Activated naive CD8-positive, alpha-beta T cell (primary cell): Measurements from ENCODE around the gene MGAT5.

ENCODE experiments used
- H3K27ac Mint-ChIP-seq: one replicate; pipeline ENCODE4 v1.8.0; 2021; ENCODE audit warnings: mixed read lengths
- H3K27me3 Mint-ChIP-seq: one replicate; pipeline ENCODE4 v1.8.0; 2021; ENCODE audit warnings: mixed read lengths
- H3K36me3 Mint-ChIP-seq: one replicate; pipeline ENCODE4 v1.8.0; 2021; ENCODE audit warnings: mixed read lengths
- H3K4me1 Mint-ChIP-seq: one replicate; pipeline ENCODE4 v1.8.0; 2021; ENCODE audit warnings: low read depth, mixed read lengths
- H3K4me3 Mint-ChIP-seq: one replicate; pipeline ENCODE4 v1.8.0; 2021; ENCODE audit warnings: mild to moderate bottlenecking, mixed read lengths
- H3K9me3 Mint-ChIP-seq: one replicate; pipeline ENCODE4 v1.8.0; 2021; ENCODE audit warnings: low read depth, mixed read lengths

Gene MGAT5, protein sequence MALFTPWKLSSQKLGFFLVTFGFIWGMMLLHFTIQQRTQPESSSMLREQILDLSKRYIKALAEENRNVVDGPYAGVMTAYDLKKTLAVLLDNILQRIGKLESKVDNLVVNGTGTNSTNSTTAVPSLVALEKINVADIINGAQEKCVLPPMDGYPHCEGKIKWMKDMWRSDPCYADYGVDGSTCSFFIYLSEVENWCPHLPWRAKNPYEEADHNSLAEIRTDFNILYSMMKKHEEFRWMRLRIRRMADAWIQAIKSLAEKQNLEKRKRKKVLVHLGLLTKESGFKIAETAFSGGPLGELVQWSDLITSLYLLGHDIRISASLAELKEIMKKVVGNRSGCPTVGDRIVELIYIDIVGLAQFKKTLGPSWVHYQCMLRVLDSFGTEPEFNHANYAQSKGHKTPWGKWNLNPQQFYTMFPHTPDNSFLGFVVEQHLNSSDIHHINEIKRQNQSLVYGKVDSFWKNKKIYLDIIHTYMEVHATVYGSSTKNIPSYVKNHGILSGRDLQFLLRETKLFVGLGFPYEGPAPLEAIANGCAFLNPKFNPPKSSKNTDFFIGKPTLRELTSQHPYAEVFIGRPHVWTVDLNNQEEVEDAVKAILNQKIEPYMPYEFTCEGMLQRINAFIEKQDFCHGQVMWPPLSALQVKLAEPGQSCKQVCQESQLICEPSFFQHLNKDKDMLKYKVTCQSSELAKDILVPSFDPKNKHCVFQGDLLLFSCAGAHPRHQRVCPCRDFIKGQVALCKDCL

DNA sequence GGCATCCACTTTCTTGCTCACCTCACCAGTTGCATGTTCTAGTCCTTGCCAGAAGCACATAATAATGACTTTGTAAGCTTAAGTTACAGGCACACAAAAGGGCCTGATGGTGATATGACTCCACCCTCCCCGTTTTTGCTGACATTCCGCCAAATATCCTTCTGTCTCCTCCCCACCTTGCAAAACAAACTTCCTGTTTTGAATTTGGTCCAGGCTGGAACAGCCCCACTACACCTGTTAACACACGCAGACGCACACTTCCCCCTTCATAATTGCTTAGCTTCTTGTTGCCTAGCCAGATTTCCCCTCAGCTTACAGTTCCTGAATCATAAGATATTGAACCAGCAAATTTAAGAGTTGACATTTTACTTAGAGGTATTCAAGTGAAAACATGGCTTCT lies at the start of gene MGAT5:
Gene MGAT5, plus strand, starts transcription at position 269 of the 400 bp plus-strand sequence. CDS start 332 bp downstream, outside the sequence.
- Mint-ChIP-seq H3K27ac (peak within 1 kb of the TSS; percentile 8), H3K27me3 (no peaks in the 10 kb centered on the region), H3K4me1 (peaks cover 93% of the 10 kb centered on the region), H3K4me3 (peak within 1 kb of the TSS; percentile 8), H3K36me3 (peaks cover 17% of the 10 kb centered on the region), H3K9me3 (no peaks in the 10 kb centered on the region)

DNA sequence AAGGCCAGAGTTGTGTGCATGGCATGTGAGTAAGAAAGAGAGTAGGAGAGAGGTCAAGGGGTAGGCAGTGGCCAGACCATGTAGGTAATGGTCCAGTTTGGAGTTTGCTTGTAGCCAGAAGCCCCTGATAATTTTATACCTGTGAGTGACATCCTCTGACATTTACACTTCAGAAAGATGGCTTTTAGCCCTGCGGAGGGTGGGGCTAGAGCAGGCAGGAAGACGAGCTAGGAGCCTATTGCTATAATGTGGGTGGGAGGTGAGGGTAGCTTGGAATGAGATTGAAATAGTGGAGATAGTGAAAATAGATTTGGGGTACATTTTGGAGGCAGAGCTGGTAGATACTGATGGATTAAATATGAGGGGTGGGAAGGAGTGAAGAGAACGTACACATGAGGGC lies 48.8 kb upstream of the MGAT5 start:
- Mint-ChIP-seq H3K27ac (no peak overlapping the region), H3K4me3 (no peak overlapping the region), H3K9me3 (no peaks in the 10 kb centered on the region), H3K4me1 (peaks cover 18% of the 10 kb centered on the region), H3K27me3 (no peaks in the 10 kb centered on the region), H3K36me3 (no peaks in the 10 kb centered on the region)

GRCh38 chr2:134206031-134206430 lies 47.8 kb upstream of the MGAT5 start:
- H3K27ac Mint-ChIP-seq = no peak overlapping the region
- H3K36me3 Mint-ChIP-seq = no peaks in the 10 kb centered on the region
- peaks cover 12% of the 10 kb centered on the region for H3K4me1 Mint-ChIP-seq
- no peaks in the 10 kb centered on the region for H3K27me3 Mint-ChIP-seq
- H3K9me3 Mint-ChIP-seq = no peaks in the 10 kb centered on the region
- no peak overlapping the region for H3K4me3 Mint-ChIP-seq

GRCh38 chr2:134206573-134206972 lies 47.3 kb upstream of the MGAT5 start:
- no peaks in the 10 kb centered on the region for H3K36me3 Mint-ChIP-seq
- peaks cover 9% of the 10 kb centered on the region for H3K4me1 Mint-ChIP-seq
- no peaks in the 10 kb centered on the region for H3K27me3 Mint-ChIP-seq
- no peak overlapping the region for H3K27ac Mint-ChIP-seq
- no peak overlapping the region for H3K4me3 Mint-ChIP-seq
- no peaks in the 10 kb centered on the region for H3K9me3 Mint-ChIP-seq

GRCh38 chr2:134207589-134208209 lies 46.2 kb upstream of the MGAT5 start:
- H3K27me3 Mint-ChIP-seq = no peaks in the 10 kb centered on the region
- H3K4me3 Mint-ChIP-seq = no peak overlapping the region
- H3K4me1 Mint-ChIP-seq = peaks cover under 1% of the 10 kb centered on the region
- no peaks in the 10 kb centered on the region for H3K9me3 Mint-ChIP-seq
- peak overlapping the region; percentile 38 for H3K27ac Mint-ChIP-seq
- H3K36me3 Mint-ChIP-seq = no peaks in the 10 kb centered on the region

DNA sequence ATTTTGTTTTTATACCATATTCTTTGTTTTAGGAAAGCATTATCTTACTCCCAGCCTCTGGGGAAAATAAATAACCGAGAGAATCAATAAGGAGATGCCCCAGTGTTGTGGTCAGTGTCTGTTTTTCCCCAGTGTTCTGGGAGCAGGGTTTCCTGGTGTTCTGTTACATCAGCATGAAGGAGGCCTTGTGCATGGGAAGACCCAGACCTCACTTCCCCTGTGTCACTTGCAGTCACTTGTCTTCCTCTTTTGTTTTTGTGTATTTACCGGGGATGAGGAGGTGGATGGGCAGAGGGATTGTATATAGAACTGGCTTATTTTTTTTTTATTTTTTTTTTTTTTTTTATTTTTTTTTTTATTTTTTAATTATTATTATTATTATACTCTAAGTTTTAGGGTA lies 45.0 kb upstream of the MGAT5 start:
- Mint-ChIP-seq H3K4me3 (no peak overlapping the region), H3K4me1 (no peaks in the 10 kb centered on the region), H3K27ac (no peak overlapping the region), H3K27me3 (no peaks in the 10 kb centered on the region), H3K36me3 (no peaks in the 10 kb centered on the region), H3K9me3 (no peaks in the 10 kb centered on the region)

- Mint-ChIP-seq H3K4me1 (peaks cover 22% of the 10 kb centered on the region), H3K27me3 (no peaks in the 10 kb centered on the region), H3K9me3 (no peaks in the 10 kb centered on the region), H3K36me3 (no peaks in the 10 kb centered on the region), H3K4me3 (no peak overlapping the region), H3K27ac (no peak overlapping the region)
Measured at GRCh38 chr2:134212746-134213145, 41.1 kb upstream of the MGAT5 start.

DNA sequence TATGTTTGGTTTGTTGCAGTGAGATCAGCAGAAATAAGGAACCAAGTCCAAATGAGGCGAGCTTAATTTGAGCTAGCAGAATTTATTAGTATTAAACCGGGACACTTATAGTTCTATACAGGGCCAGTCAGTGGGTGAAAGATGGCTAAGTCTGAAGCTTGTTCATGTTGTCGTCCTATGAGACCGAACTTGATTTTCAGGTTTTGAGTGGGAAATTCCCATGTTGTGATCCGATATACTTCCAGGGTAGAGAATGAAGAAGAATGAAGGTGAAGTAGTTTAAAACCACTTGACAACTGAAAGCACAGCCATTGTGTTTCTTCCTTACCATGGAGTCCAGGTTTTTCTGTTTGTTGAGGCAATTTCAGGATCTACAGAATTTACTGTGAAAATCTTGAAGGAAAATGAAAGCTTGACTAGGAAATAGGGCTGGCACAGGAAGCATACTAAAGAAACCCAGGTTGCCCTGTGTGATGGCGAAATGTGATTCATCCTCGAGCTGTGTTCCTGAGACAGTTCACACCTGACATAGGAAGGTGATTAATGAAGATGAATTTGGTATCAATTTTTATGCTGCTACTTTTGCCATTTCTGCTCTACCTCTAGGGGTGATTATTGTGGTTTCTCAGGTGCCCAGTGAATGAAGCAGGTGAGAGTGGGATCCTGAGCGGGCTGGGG lies 37.6 kb upstream of the MGAT5 start:
- peak overlapping the region; percentile 61 for H3K4me3 Mint-ChIP-seq
- no peaks in the 10 kb centered on the region for H3K27me3 Mint-ChIP-seq
- H3K9me3 Mint-ChIP-seq = no peaks in the 10 kb centered on the region
- no peaks in the 10 kb centered on the region for H3K36me3 Mint-ChIP-seq
- H3K4me1 Mint-ChIP-seq = peaks cover 58% of the 10 kb centered on the region
- peak overlapping the region; percentile 97 for H3K27ac Mint-ChIP-seq

GRCh38 chr2:134217351-134217750 lies 36.5 kb upstream of the MGAT5 start:
- Mint-ChIP-seq H3K27me3 (no peaks in the 10 kb centered on the region), H3K4me1 (peaks cover 60% of the 10 kb centered on the region), H3K36me3 (no peaks in the 10 kb centered on the region), H3K4me3 (peak overlapping the region; percentile 61), H3K27ac (peak overlapping the region; percentile 97), H3K9me3 (no peaks in the 10 kb centered on the region)

GRCh38 chr2:134217924-134218323 lies 35.9 kb upstream of the MGAT5 start:
- H3K27me3 Mint-ChIP-seq = no peaks in the 10 kb centered on the region
- H3K27ac Mint-ChIP-seq = peak overlapping the region; percentile 97
- H3K4me3 Mint-ChIP-seq = peak overlapping the region; percentile 61
- peaks cover 60% of the 10 kb centered on the region for H3K4me1 Mint-ChIP-seq
- no peaks in the 10 kb centered on the region for H3K36me3 Mint-ChIP-seq
- H3K9me3 Mint-ChIP-seq = no peaks in the 10 kb centered on the region

- H3K4me1 Mint-ChIP-seq = peaks cover 63% of the 10 kb centered on the region
- H3K4me3 Mint-ChIP-seq = peak overlapping the region; percentile 61
- no peaks in the 10 kb centered on the region for H3K36me3 Mint-ChIP-seq
- H3K27me3 Mint-ChIP-seq = no peaks in the 10 kb centered on the region
- H3K9me3 Mint-ChIP-seq = no peaks in the 10 kb centered on the region
- H3K27ac Mint-ChIP-seq = peak overlapping the region; percentile 97
Measured at GRCh38 chr2:134218414-134218813, 35.5 kb upstream of the MGAT5 start.

- Mint-ChIP-seq H3K27me3 (no peaks in the 10 kb centered on the region), H3K36me3 (no peaks in the 10 kb centered on the region), H3K9me3 (no peaks in the 10 kb centered on the region), H3K27ac (peak overlapping the region; percentile 97), H3K4me1 (peaks cover 69% of the 10 kb centered on the region), H3K4me3 (peak overlapping the region; percentile 61)
Measured at GRCh38 chr2:134218930-134219658, 34.8 kb upstream of the MGAT5 start.

- peak overlapping the region; percentile 97 for H3K27ac Mint-ChIP-seq
- H3K4me1 Mint-ChIP-seq = peaks cover 75% of the 10 kb centered on the region
- no peaks in the 10 kb centered on the region for H3K27me3 Mint-ChIP-seq
- no peaks in the 10 kb centered on the region for H3K9me3 Mint-ChIP-seq
- no peaks in the 10 kb centered on the region for H3K36me3 Mint-ChIP-seq
- H3K4me3 Mint-ChIP-seq = peak overlapping the region; percentile 31
Measured at GRCh38 chr2:134220344-134220974, 33.4 kb upstream of the MGAT5 start.

- Mint-ChIP-seq H3K4me1 (peaks cover 68% of the 10 kb centered on the region), H3K27ac (peak overlapping the region; percentile 78), H3K4me3 (no peak overlapping the region), H3K27me3 (no peaks in the 10 kb centered on the region), H3K9me3 (peaks cover 12% of the 10 kb centered on the region), H3K36me3 (peaks cover 5% of the 10 kb centered on the region)
Measured at GRCh38 chr2:134224005-134224404, 29.9 kb upstream of the MGAT5 start.
